ENCODE results near the gene GNAO1.

DNA sequence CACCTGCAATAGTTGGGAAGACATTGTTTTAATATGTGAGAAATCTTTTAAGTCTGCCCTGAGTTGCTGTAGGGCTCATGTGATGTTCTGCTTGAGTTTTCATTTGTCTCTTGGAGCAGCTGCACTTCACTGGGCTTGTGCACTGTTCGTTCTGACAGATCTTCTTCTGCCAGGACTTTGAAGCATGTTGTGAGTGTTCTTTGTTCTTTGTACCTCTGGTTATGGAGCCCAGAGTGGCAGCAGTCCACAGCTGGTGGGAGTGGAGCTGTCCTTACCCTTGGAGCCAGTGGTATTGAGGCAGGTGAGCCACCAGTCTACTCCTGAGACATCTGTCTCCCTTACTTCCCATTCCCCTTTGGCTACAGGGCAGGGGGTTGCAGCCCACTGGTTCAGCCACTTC is 64.6 kb downstream of the GNAO1 start:
- TF ChIP-seq ZNF70 (CRISPR knock-in tag; IDR thresholded peaks at IDR 0.05) (no peak), ZFP3 (CRISPR knock-in tag; IDR thresholded peaks at IDR 0.05) (no peak), CSDC2 (CRISPR knock-in tag; IDR thresholded peaks at IDR 0.05) (no peak), GLIS3 (CRISPR knock-in tag; IDR thresholded peaks at IDR 0.05) (no peak), RARB (CRISPR knock-in tag; IDR thresholded peaks at IDR 0.05) (no peak)
- TF ChIP-seq, protein P1, sequence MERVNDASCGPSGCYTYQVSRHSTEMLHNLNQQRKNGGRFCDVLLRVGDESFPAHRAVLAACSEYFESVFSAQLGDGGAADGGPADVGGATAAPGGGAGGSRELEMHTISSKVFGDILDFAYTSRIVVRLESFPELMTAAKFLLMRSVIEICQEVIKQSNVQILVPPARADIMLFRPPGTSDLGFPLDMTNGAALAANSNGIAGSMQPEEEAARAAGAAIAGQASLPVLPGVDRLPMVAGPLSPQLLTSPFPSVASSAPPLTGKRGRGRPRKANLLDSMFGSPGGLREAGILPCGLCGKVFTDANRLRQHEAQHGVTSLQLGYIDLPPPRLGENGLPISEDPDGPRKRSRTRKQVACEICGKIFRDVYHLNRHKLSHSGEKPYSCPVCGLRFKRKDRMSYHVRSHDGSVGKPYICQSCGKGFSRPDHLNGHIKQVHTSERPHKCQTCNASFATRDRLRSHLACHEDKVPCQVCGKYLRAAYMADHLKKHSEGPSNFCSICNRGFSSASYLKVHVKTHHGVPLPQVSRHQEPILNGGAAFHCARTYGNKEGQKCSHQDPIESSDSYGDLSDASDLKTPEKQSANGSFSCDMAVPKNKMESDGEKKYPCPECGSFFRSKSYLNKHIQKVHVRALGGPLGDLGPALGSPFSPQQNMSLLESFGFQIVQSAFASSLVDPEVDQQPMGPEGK (CRISPR knock-in tag; IDR thresholded peaks at IDR 0.05; ENCODE audit: borderline replicate concordance) = no peak
- TF ChIP-seq, protein P2, sequence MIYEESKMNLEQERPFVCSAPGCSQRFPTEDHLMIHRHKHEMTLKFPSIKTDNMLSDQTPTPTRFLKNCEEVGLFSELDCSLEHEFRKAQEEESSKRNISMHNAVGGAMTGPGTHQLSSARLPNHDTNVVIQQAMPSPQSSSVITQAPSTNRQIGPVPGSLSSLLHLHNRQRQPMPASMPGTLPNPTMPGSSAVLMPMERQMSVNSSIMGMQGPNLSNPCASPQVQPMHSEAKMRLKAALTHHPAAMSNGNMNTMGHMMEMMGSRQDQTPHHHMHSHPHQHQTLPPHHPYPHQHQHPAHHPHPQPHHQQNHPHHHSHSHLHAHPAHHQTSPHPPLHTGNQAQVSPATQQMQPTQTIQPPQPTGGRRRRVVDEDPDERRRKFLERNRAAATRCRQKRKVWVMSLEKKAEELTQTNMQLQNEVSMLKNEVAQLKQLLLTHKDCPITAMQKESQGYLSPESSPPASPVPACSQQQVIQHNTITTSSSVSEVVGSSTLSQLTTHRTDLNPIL (CRISPR knock-in tag; IDR thresholded peaks at IDR 0.05; ENCODE audit: low read depth) = no peak
- TF ChIP-seq, protein P3, sequence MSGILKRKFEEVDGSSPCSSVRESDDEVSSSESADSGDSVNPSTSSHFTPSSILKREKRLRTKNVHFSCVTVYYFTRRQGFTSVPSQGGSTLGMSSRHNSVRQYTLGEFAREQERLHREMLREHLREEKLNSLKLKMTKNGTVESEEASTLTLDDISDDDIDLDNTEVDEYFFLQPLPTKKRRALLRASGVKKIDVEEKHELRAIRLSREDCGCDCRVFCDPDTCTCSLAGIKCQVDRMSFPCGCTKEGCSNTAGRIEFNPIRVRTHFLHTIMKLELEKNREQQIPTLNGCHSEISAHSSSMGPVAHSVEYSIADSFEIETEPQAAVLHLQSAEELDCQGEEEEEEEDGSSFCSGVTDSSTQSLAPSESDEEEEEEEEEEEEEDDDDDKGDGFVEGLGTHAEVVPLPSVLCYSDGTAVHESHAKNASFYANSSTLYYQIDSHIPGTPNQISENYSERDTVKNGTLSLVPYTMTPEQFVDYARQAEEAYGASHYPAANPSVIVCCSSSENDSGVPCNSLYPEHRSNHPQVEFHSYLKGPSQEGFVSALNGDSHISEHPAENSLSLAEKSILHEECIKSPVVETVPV (CRISPR knock-in tag; IDR thresholded peaks at IDR 0.05) = no peak
